H9 (cell line): ENCODE data around the gene SDK1. TPM values are rescaled to one million over a fixed set of nuclear protein-coding genes. Genes with fewer than 3 reads are reported as not detected.

ENCODE experiments used
- DNase-seq: peaks from one replicate; pipeline ENCODE4 v3.0.0-alpha.2; 2017
- H2AFZ ChIP-seq: one replicate; pipeline ENCODE4 v1.6.1; 2013; ENCODE audit warnings: mild to moderate bottlenecking, low read length, control low read depth, moderate library complexity
- H2AK5ac ChIP-seq: 2 replicates; pipeline ENCODE4 v1.6.1; 2013; ENCODE audit warnings: low read length, control low read depth, mixed read lengths; ENCODE audit not compliant: insufficient read length
- H2BK120ac ChIP-seq: one replicate; pipeline ENCODE4 v1.6.1; 2013; ENCODE audit warnings: low read depth, mild to moderate bottlenecking, low read length, control low read depth, inconsistent platforms; ENCODE audit not compliant: poor library complexity, severe bottlenecking
- H2BK12ac ChIP-seq: 2 replicates; pipeline ENCODE4 v1.6.1; 2013; ENCODE audit warnings: low read length, control low read depth, mixed read lengths, low read depth; ENCODE audit not compliant: insufficient read length
- H2BK15ac ChIP-seq: 2 replicates; pipeline ENCODE4 v1.6.1; 2013; ENCODE audit warnings: low read depth, low read length, control low read depth
- H2BK20ac ChIP-seq: one replicate; pipeline ENCODE4 v1.6.1; 2013; ENCODE audit warnings: low read depth, mild to moderate bottlenecking, low read length, control low read depth, inconsistent platforms; ENCODE audit not compliant: poor library complexity, severe bottlenecking
- H2BK5ac ChIP-seq: 2 replicates; pipeline ENCODE4 v1.6.1; 2013; ENCODE audit warnings: low read length, control low read depth, mixed read lengths; ENCODE audit not compliant: insufficient read length
- H3K14ac ChIP-seq: 2 replicates; pipeline ENCODE4 v1.6.1; 2013; ENCODE audit warnings: low read length, control low read depth; ENCODE audit not compliant: insufficient read depth
- H3K18ac ChIP-seq: 2 replicates; pipeline ENCODE4 v1.6.1; 2013; ENCODE audit warnings: low read depth, mild to moderate bottlenecking, mixed read lengths, low read length, control low read depth; ENCODE audit not compliant: insufficient read length
- H3K23ac ChIP-seq: 2 replicates; pipeline ENCODE4 v1.6.1; 2013; ENCODE audit warnings: low read length, control low read depth, mixed read lengths, low read depth; ENCODE audit not compliant: insufficient read length
- H3K23me2 ChIP-seq: 2 replicates; pipeline ENCODE4 v1.6.1; 2013; ENCODE audit warnings: low read depth, mild to moderate bottlenecking, mixed read lengths, low read length, control low read depth; ENCODE audit not compliant: insufficient read length, poor library complexity, severe bottlenecking
- H3K27ac ChIP-seq: 2 replicates; pipeline ENCODE4 v1.5.1; 2013; ENCODE audit warnings: low read length, control low read depth, mixed read lengths, low read depth; ENCODE audit not compliant: insufficient read length
- H3K27me3 ChIP-seq: 2 replicates; pipeline ENCODE4 v1.6.1; 2013; ENCODE audit warnings: low read length, control low read depth, inconsistent platforms; ENCODE audit not compliant: insufficient read depth
- H3K4ac ChIP-seq: 2 replicates; pipeline ENCODE4 v1.6.1; 2013; ENCODE audit warnings: low read depth, mild to moderate bottlenecking, control low read depth, inconsistent platforms, low read length, moderate library complexity
- H3K4me1 ChIP-seq: 2 replicates; pipeline ENCODE4 v1.6.1; 2013; ENCODE audit warnings: low read length, control low read depth, inconsistent platforms; ENCODE audit not compliant: insufficient read depth
- H3K4me2 ChIP-seq: 2 replicates; pipeline ENCODE4 v1.6.1; 2013; ENCODE audit warnings: low read length, control low read depth, mixed read lengths; ENCODE audit not compliant: insufficient read length, insufficient read depth
- H3K56ac ChIP-seq: 2 replicates; pipeline ENCODE4 v1.6.1; 2013; ENCODE audit warnings: low read depth, mild to moderate bottlenecking, mixed read lengths, low read length, control low read depth; ENCODE audit not compliant: insufficient read length
- H3K79me1 ChIP-seq: 2 replicates; pipeline ENCODE4 v1.6.1; 2013; ENCODE audit warnings: low read depth, mild to moderate bottlenecking, moderate library complexity, low read length, control low read depth, inconsistent platforms; ENCODE audit not compliant: insufficient read depth, poor library complexity, severe bottlenecking
- H3K79me2 ChIP-seq: 2 replicates; pipeline ENCODE4 v1.6.1; 2013; ENCODE audit warnings: low read length, control low read depth, inconsistent platforms; ENCODE audit not compliant: insufficient read depth
- H3K9ac ChIP-seq: 2 replicates; pipeline ENCODE4 v1.6.1; 2013; ENCODE audit warnings: low read length, control low read depth, mixed read lengths; ENCODE audit not compliant: insufficient read length; ENCODE audit errors: extremely low read depth
- H3K9me3 ChIP-seq: one replicate; pipeline ENCODE4 v1.6.1; 2013; ENCODE audit warnings: low read depth, low read length, inconsistent platforms; ENCODE audit not compliant: control insufficient read depth
- H3T11ph ChIP-seq: one replicate; pipeline ENCODE4 v1.6.1; 2013; ENCODE audit warnings: mild to moderate bottlenecking, low read length, control low read depth, inconsistent platforms
- H4K20me1 ChIP-seq: one replicate; pipeline ENCODE4 v1.6.1; 2013; ENCODE audit not compliant: control insufficient read depth, insufficient read length, insufficient read depth
- H4K5ac ChIP-seq: 2 replicates; pipeline ENCODE4 v1.6.1; 2013; ENCODE audit warnings: low read depth, mild to moderate bottlenecking, mixed read lengths, low read length, control low read depth; ENCODE audit not compliant: insufficient read length
- H4K8ac ChIP-seq: replicated peaks from 2 replicates; pipeline ENCODE4 v1.6.1; 2013; ENCODE audit warnings: low read length, control low read depth, mixed read lengths, low read depth; ENCODE audit not compliant: insufficient read length
- H4K91ac ChIP-seq: 2 replicates; pipeline ENCODE4 v1.6.1; 2013; ENCODE audit warnings: low read depth, mild to moderate bottlenecking, moderate library complexity, mixed read lengths, low read length, control low read depth; ENCODE audit not compliant: insufficient read length
- H3K27ac Mint-ChIP-seq, 3 experiments: 2 replicates in 2 of 3; 3 replicates in 1 of 3; pipeline ENCODE4 v1.8.0; 2020 to 2021; ENCODE audit warnings: mixed read lengths in 3 of 3, mild to moderate bottlenecking in 1 of 3, moderate library complexity in 1 of 3
- H3K27me3 Mint-ChIP-seq: 2 replicates; pipeline ENCODE4 v1.8.0; 2021; ENCODE audit warnings: low read depth, mild to moderate bottlenecking, moderate library complexity, mixed read lengths
- H3K36me3 Mint-ChIP-seq, 3 experiments: 2 replicates in 2 of 3; 3 replicates in 1 of 3; pipeline ENCODE4 v1.8.0; 2020 to 2021; ENCODE audit warnings: low read depth in 3 of 3, mixed read lengths in 3 of 3; ENCODE audit not compliant: insufficient read depth in 1 of 3
- H3K4me1 Mint-ChIP-seq, 2 experiments: 2 replicates each; pipeline ENCODE4 v1.8.0; 2020; ENCODE audit warnings: mixed read lengths in 2 of 2
- H3K4me3 Mint-ChIP-seq, 2 experiments: 2 replicates in 1 of 2; 3 replicates in 1 of 2; pipeline ENCODE4 v1.8.0; 2020 to 2021; ENCODE audit warnings: mild to moderate bottlenecking in 2 of 2, mixed read lengths in 2 of 2, moderate library complexity in 1 of 2
- H3K9me3 Mint-ChIP-seq, 2 experiments: 2 replicates in 1 of 2; 3 replicates in 1 of 2; pipeline ENCODE4 v1.8.0; 2020; ENCODE audit warnings: mild to moderate bottlenecking in 2 of 2, mixed read lengths in 2 of 2, moderate library complexity in 1 of 2
- CTCF ChIP-seq: fragments of 200-600 bp; sonication (generic); conservative IDR thresholded peaks from 3 replicates; pipeline ENCODE4 v1.8.0; 2021; ENCODE audit warnings: antibody characterized with exemption, mild to moderate bottlenecking
- WGBS: extraction: QIAGEN DNeasy Blood & Tissue Kit; methylation state at CpG from one replicate; pipeline ENCODE4 v1.1.7; 2013; ENCODE audit warnings: missing lambda C conversion rate, low lambda C conversion rate, mixed read lengths; ENCODE audit not compliant: insufficient read length; ENCODE audit errors: extremely low coverage; 5-methylcytosine and 5-hydroxymethylcytosine counted together
- total RNA-seq: library from RNA; stranded (reverse); gene quantifications from 2 replicates; pipeline ENCODE4 v1.2.1, GENCODE V29; 2021

Gene SDK1
- total RNA-seq, 1 experiment from 2014 or later, result 8.7 TPM

DNA sequence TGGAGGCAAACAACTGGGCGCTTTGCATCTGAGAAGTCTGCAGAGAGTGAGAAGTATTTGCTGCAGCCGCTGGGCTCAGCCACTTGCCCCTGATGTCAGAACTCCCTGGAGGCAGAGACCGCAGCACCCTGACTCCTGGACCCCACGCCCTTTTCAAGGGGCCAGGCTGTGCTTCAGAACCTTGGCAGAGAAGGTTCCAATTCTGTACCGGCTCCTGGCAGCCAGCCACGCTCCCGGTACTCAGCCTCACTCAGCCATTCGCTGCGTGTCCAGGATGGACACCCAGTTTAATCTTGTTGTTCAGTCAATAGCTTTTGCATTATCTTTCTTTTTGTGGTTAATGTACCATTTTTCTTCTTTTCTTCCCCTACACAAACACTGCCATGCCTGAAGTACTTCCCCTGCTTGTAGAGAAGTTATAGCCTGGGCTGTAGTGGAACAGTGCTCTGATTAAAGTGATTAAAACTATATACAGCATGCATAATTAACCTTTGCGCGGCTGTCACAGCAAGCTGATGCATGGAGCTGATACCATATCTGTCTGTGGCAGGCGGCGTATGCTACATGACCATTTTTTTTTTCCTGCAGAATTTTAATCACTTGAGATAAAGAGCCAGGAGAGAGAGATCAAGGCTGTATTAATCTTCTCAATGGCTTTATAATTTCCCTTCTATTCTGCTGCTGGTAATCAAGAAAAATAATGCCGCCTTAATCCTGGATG, 578.5 kb downstream of the SDK1 start:
- no peaks in the 10 kb centered on the region; the same call in 1 of the 2 replicates for H3K27me3 Mint-ChIP-seq
- H3K36me3 Mint-ChIP-seq, result peaks cover 0 to under 1% (median 0%) of the 10 kb centered on the region in 3 experiments; a peak in 3 of 7 replicates
- H4K91ac ChIP-seq, result no peak overlapping the region
- H4K20me1 ChIP-seq, result no peaks in the 10 kb centered on the region
- no peak overlapping the region for H3T11ph ChIP-seq
- no peaks in the 10 kb centered on the region for H3K79me1 ChIP-seq
- no peak overlapping the region for H3K4ac ChIP-seq
- no peak overlapping the region for H3K9ac ChIP-seq
- no peak overlapping the region for H2BK120ac ChIP-seq
- H2BK15ac ChIP-seq, result no peak overlapping the region
- H2BK5ac ChIP-seq, result no peak overlapping the region
- H2BK12ac ChIP-seq, result no peak overlapping the region
- peaks cover 3 to 6% of the 10 kb centered on the region in 2 experiments for H3K4me1 Mint-ChIP-seq
- no peak overlapping the region for H3K4me3 Mint-ChIP-seq
- H3K4me1 ChIP-seq, result no peaks in the 10 kb centered on the region
- H3K14ac ChIP-seq, result no peak overlapping the region
- no peak overlapping the region for H4K8ac ChIP-seq
- H3K9me3 Mint-ChIP-seq, result peaks cover under 1 to 2% of the 10 kb centered on the region in 2 experiments; a peak in 3 of 5 replicates
- TF ChIP-seq CTCF, result no peak
- no peak overlapping the region for H3K18ac ChIP-seq
- H3K23me2 ChIP-seq, result no peaks in the 10 kb centered on the region
- H3K23ac ChIP-seq, result no peak overlapping the region
- no peak for DNase-seq
- H3K56ac ChIP-seq, result no peak overlapping the region
- H3K79me2 ChIP-seq, result no peaks in the 10 kb centered on the region
- no peak overlapping the region for H2AFZ ChIP-seq
- no peak overlapping the region for H2AK5ac ChIP-seq
- H3K27ac ChIP-seq, result no peak overlapping the region
- no peak overlapping the region for H3K27ac Mint-ChIP-seq
- H3K27me3 ChIP-seq, result no peaks in the 10 kb centered on the region
- H3K4me2 ChIP-seq, result no peak overlapping the region
- no peak overlapping the region for H4K5ac ChIP-seq
- no CpG with 5 or more reads among the region's 14 CpGs for WGBS
- no peaks in the 10 kb centered on the region for H3K9me3 ChIP-seq
- H2BK20ac ChIP-seq, result no peak overlapping the region
